ENCODE results near the gene PPP2R5C. TPM values are rescaled to one million over a fixed set of nuclear protein-coding genes. Genes with fewer than 3 reads are reported as not detected.

Gene PPP2R5C
- polyA plus RNA-seq, 1 donor from 2014 or later = 111 TPM

- no peak overlapping the region for H3K27ac ChIP-seq (ENCODE audit: low read length)
- no peak overlapping the region for H2AFZ ChIP-seq (ENCODE audit: low read depth, low read length)
- no peaks in the 10 kb centered on the region for H3K9me3 ChIP-seq (ENCODE audit: low read length)
- no peaks in the 10 kb centered on the region for H3F3A ChIP-seq (ENCODE audit: insufficient read depth, low read length, poor library complexity, severe bottlenecking)
- H3K9me2 ChIP-seq (ENCODE audit: insufficient read depth, low read length) = no peaks in the 10 kb centered on the region
- no peaks in the 10 kb centered on the region for H3K79me2 ChIP-seq (replicated peaks; ENCODE audit: insufficient read depth, low read length)
- H3K4me3 ChIP-seq (ENCODE audit: low read length) = no peak overlapping the region
- H3K4me2 ChIP-seq (ENCODE audit: low read length) = no peak overlapping the region
- no peak for TF ChIP-seq SMC3 (conservative IDR thresholded peaks at IDR 0.05; ENCODE audit: poor library complexity)
- TF ChIP-seq MXI1 (conservative IDR thresholded peaks at IDR 0.05; ENCODE audit: poor library complexity, severe bottlenecking) = no peak
- no peaks in the 10 kb centered on the region for H3K27me3 ChIP-seq (ENCODE audit: insufficient read depth, low read depth, low read length)
- no peaks in the 10 kb centered on the region for H3K36me3 ChIP-seq (ENCODE audit: insufficient read depth, low read length)
- no peaks in the 10 kb centered on the region for H4K20me1 ChIP-seq (ENCODE audit: insufficient read depth)
- H3K9ac ChIP-seq (ENCODE audit: low read length) = no peak overlapping the region
These were observed 176.6 kb downstream of the PPP2R5C start for GRCh38 chr14:101937926-101938767.

GRCh38 chr14:101939646-101940170 lies 178.2 kb downstream of the PPP2R5C start:
- H3K27me3 ChIP-seq (ENCODE audit: insufficient read depth, low read depth, low read length) = no peaks in the 10 kb centered on the region
- no peaks in the 10 kb centered on the region for H3K9me2 ChIP-seq (ENCODE audit: insufficient read depth, low read length)
- no peak overlapping the region for H3K27ac ChIP-seq (ENCODE audit: low read length)
- no peaks in the 10 kb centered on the region for H3K9me3 ChIP-seq (ENCODE audit: low read length)
- H3K4me3 ChIP-seq (ENCODE audit: low read length) = no peak overlapping the region
- no peaks in the 10 kb centered on the region for H4K20me1 ChIP-seq (ENCODE audit: insufficient read depth)
- no peaks in the 10 kb centered on the region for H3F3A ChIP-seq (ENCODE audit: insufficient read depth, low read length, poor library complexity, severe bottlenecking)
- no peak overlapping the region for H3K9ac ChIP-seq (ENCODE audit: low read length)
- H3K36me3 ChIP-seq (ENCODE audit: insufficient read depth, low read length) = no peaks in the 10 kb centered on the region
- no peak overlapping the region for H2AFZ ChIP-seq (ENCODE audit: low read depth, low read length)
- H3K4me2 ChIP-seq (ENCODE audit: low read length) = no peak overlapping the region
- H3K79me2 ChIP-seq (replicated peaks; ENCODE audit: insufficient read depth, low read length) = no peaks in the 10 kb centered on the region
- TF ChIP-seq POLR2AphosphoS5 (IDR thresholded peaks at IDR 0.05) (no peak), EP300 (conservative IDR thresholded peaks at IDR 0.05; ENCODE audit: poor library complexity, severe bottlenecking) (no peak), EZH2 (IDR thresholded peaks at IDR 0.05; ENCODE audit: borderline replicate concordance, insufficient read depth, low read length, poor library complexity, severe bottlenecking) (no peak), RAD21 (conservative IDR thresholded peaks at IDR 0.05) (no peak), MXI1 (conservative IDR thresholded peaks at IDR 0.05; ENCODE audit: poor library complexity, severe bottlenecking) (no peak), SMC3 (conservative IDR thresholded peaks at IDR 0.05; ENCODE audit: poor library complexity) (no peak), REST (IDR thresholded peaks at IDR 0.05; ENCODE audit: borderline replicate concordance) (no peak)

GRCh38 chr14:101944451-101944850 lies 182.9 kb downstream of the PPP2R5C start:
- H4K20me1 ChIP-seq (ENCODE audit: insufficient read depth) = no peaks in the 10 kb centered on the region
- H2AFZ ChIP-seq (ENCODE audit: low read depth, low read length) = no peak overlapping the region
- H3K79me2 ChIP-seq (replicated peaks; ENCODE audit: insufficient read depth, low read length) = no peaks in the 10 kb centered on the region
- no peak overlapping the region for H3K4me2 ChIP-seq (ENCODE audit: low read length)
- TF ChIP-seq EZH2 (IDR thresholded peaks at IDR 0.05; ENCODE audit: borderline replicate concordance, insufficient read depth, low read length, poor library complexity, severe bottlenecking) (no peak), CTCF (IDR thresholded peaks at IDR 0.05; ENCODE audit: poor library complexity, severe bottlenecking) (no peak), TAF1 (IDR thresholded peaks at IDR 0.05; ENCODE audit: low read depth) (no peak), SMC3 (conservative IDR thresholded peaks at IDR 0.05; ENCODE audit: poor library complexity) (no peak)
- H3K36me3 ChIP-seq (ENCODE audit: insufficient read depth, low read length) = no peaks in the 10 kb centered on the region
- no peaks in the 10 kb centered on the region for H3K9me2 ChIP-seq (ENCODE audit: insufficient read depth, low read length)
- no peaks in the 10 kb centered on the region for H3K9me3 ChIP-seq (ENCODE audit: low read length)
- H3F3A ChIP-seq (ENCODE audit: insufficient read depth, low read length, poor library complexity, severe bottlenecking) = no peaks in the 10 kb centered on the region
- no peak overlapping the region for H3K27ac ChIP-seq (ENCODE audit: low read length)
- no peak overlapping the region for H3K4me3 ChIP-seq (ENCODE audit: low read length)
- no peaks in the 10 kb centered on the region for H3K27me3 ChIP-seq (ENCODE audit: insufficient read depth, low read depth, low read length)
- H3K9ac ChIP-seq (ENCODE audit: low read length) = no peak overlapping the region
